SK-N-SH (cell line): ENCODE data around the gene TBC1D19. TPM values are rescaled to one million over a fixed set of nuclear protein-coding genes. Genes with fewer than 3 reads are reported as not detected.

ENCODE experiments used
- CTCF ChIA-PET: fragments of 300-600, 350-600 bp; formaldehyde crosslinking; extraction: SDS; loops from one replicate; lab custom pipeline; 2021; lab: Yijun Ruan, JAX
- POLR2A ChIA-PET: fragments of 350-600 bp; sonication (Branson Sonifier 250); formaldehyde crosslinking; extraction: SDS; loops from one replicate; lab custom pipeline; 2020; ENCODE audit warnings: antibody characterized with exemption, inconsistent platforms; lab: Yijun Ruan, JAX
- DNase-seq: peaks from one replicate; pipeline ENCODE4 v3.0.0; 2012
- H2AFZ ChIP-seq: fragments of 200-600 bp; sonication (generic); 2 replicates; pipeline ENCODE4 v1.8.1; 2016; ENCODE audit warnings: antibody characterized with exemption, mild to moderate bottlenecking, low read depth
- H3F3A ChIP-seq: fragments of 200-600 bp; sonication (generic); replicated peaks from 2 replicates; pipeline ENCODE3; 2016; ENCODE audit warnings: antibody characterized with exemption, mild to moderate bottlenecking; ENCODE audit not compliant: insufficient read depth
- H3K27ac ChIP-seq, 2 experiments: fragments of 200-500 bp in 1 of 2; fragments of 200-600 bp in 1 of 2; sonication (Bioruptor generic) in 1 of 2; sonication (generic), shearing (Covaris generic) in 1 of 2; 2 replicates each; pipeline versions ENCODE4 v1.5.1 to v1.6.1; 2014 to 2016; ENCODE audit warnings: low read depth in 2 of 2, inconsistent platforms in 1 of 2, low read length in 1 of 2, mild to moderate bottlenecking in 1 of 2, mixed read lengths in 1 of 2
- H3K27me3 ChIP-seq: fragments of 200-600 bp; sonication (generic), shearing (Covaris generic); 2 replicates; pipeline ENCODE4 v1.6.1; 2016; ENCODE audit warnings: mixed run types; ENCODE audit not compliant: insufficient read depth
- H3K36me3 ChIP-seq, 2 experiments: fragments of 200-500 bp in 1 of 2; fragments of 200-600 bp in 1 of 2; sonication (Bioruptor generic) in 1 of 2; sonication (generic) in 1 of 2; replicated peaks in 1 of 2; 2 replicates each; pipeline versions ENCODE3 to v1.5.1; 2014 to 2016; ENCODE audit warnings: low read length in 1 of 2, mild to moderate bottlenecking in 1 of 2; ENCODE audit not compliant: insufficient read depth in 2 of 2, control insufficient read depth in 1 of 2
- H3K4me1 ChIP-seq, 2 experiments: fragments of 200-500 bp in 1 of 2; fragments of 200-600 bp in 1 of 2; sonication (Bioruptor generic) in 1 of 2; sonication (generic), shearing (Covaris generic) in 1 of 2; 2 replicates each; pipeline versions ENCODE4 v1.5.1 to v1.6.1; 2014 to 2016; ENCODE audit warnings: low read depth in 1 of 2, low read length in 1 of 2, mixed run types in 1 of 2; ENCODE audit not compliant: insufficient read depth in 2 of 2, control insufficient read depth in 1 of 2
- H3K4me2 ChIP-seq: fragments of 200-600 bp; sonication (generic), shearing (Covaris generic); 2 replicates; pipeline ENCODE4 v1.6.1; 2017; ENCODE audit warnings: mixed run types
- H3K4me3 ChIP-seq, 2 experiments: fragments of 200-500 bp in 1 of 2; fragments of 200-600 bp in 1 of 2; sonication (Bioruptor generic) in 1 of 2; sonication (generic), shearing (Covaris generic) in 1 of 2; 2 replicates each; pipeline versions ENCODE4 v1.5.1 to v1.8.1; 2014 to 2016; ENCODE audit warnings: low read depth in 2 of 2, inconsistent platforms in 1 of 2, low read length in 1 of 2, mild to moderate bottlenecking in 1 of 2, mixed read lengths in 1 of 2, moderate library complexity in 1 of 2
- H3K79me2 ChIP-seq: fragments of 200-600 bp; sonication (generic); 2 replicates; pipeline ENCODE4 v1.8.1; 2017; ENCODE audit warnings: mild to moderate bottlenecking; ENCODE audit not compliant: insufficient read depth
- H3K9ac ChIP-seq: fragments of 200-600 bp; sonication (generic); 2 replicates; pipeline ENCODE4 v1.6.1; 2017; ENCODE audit warnings: mixed run types
- H3K9me2 ChIP-seq: fragments of 200-600 bp; sonication (generic); 2 replicates; pipeline ENCODE4 v1.6.1; 2017; ENCODE audit warnings: mixed run types
- H3K9me3 ChIP-seq: fragments of 200-600 bp; sonication (generic); 2 replicates; pipeline ENCODE4 v1.6.1; 2017; ENCODE audit warnings: mixed run types, mild to moderate bottlenecking, moderate library complexity
- H4K20me1 ChIP-seq: fragments of 200-600 bp; sonication (generic); 2 replicates; pipeline ENCODE4 v1.6.1; 2017; ENCODE audit warnings: mild to moderate bottlenecking, mixed run types; ENCODE audit not compliant: insufficient read depth
- ELF1 ChIP-seq: IDR thresholded peaks from 2 replicates; pipeline ENCODE4 v1.4.0; 2012
- FOXJ3 ChIP-seq: sonication (generic); formaldehyde crosslinking; IDR thresholded peaks from 2 replicates; pipeline ENCODE4 v1.5.1; 2020; ENCODE audit warnings: mild to moderate bottlenecking, missing genetic modification reagents
- FOXM1 ChIP-seq: IDR thresholded peaks from 2 replicates; pipeline ENCODE4 v1.4.0; 2012; ENCODE audit warnings: low read depth, mild to moderate bottlenecking
- GATA2 ChIP-seq: sonication (generic); formaldehyde crosslinking; IDR thresholded peaks from 2 replicates; pipeline ENCODE4 v1.5.0; 2020; ENCODE audit warnings: mild to moderate bottlenecking, missing genetic modification reagents
- NRF1 ChIP-seq: IDR thresholded peaks from 2 replicates; pipeline ENCODE4 v1.6.1; 2012; ENCODE audit warnings: low read depth, mild to moderate bottlenecking, low read length
- RAD21 ChIP-seq: IDR thresholded peaks from 2 replicates; pipeline ENCODE4 v1.6.1; 2012; ENCODE audit warnings: mild to moderate bottlenecking, low read length
- TEAD4 ChIP-seq: IDR thresholded peaks from 2 replicates; pipeline ENCODE4 v1.4.0; 2012; ENCODE audit warnings: mild to moderate bottlenecking, borderline replicate concordance; ENCODE audit not compliant: insufficient read depth
- USF2 ChIP-seq: fragments of 150-350 bp; IDR thresholded peaks from 2 replicates; pipeline ENCODE4 v1.6.1; 2017; ENCODE audit warnings: antibody characterized with exemption, low read length, low read depth, borderline replicate concordance
- WGBS: methylation state at CpG from one replicate; pipeline ENCODE4 v1.1.6; 2017; ENCODE audit warnings: low lambda C conversion rate; 5-methylcytosine and 5-hydroxymethylcytosine counted together
- polyA plus RNA-seq, 3 experiments: library from polyadenylated mRNA; depleted of rRNA; stranded (reverse); fragments of >200 nt; gene quantifications; 2 replicates each; pipeline ENCODE4 v1.2.3, GENCODE V29; 2012
- TF ChIP-seq, protein P1 (sequence below): fragments of 150-350 bp; IDR thresholded peaks from 2 replicates; pipeline ENCODE4 v1.6.1; 2016; ENCODE audit warnings: mild to moderate bottlenecking, low read depth, low read length
- TF ChIP-seq, protein P2 (sequence below): IDR thresholded peaks from 2 replicates; pipeline ENCODE4 v1.4.0; 2012; ENCODE audit warnings: low read depth, borderline replicate concordance
- TF ChIP-seq, protein P3 (sequence below): IDR thresholded peaks from 2 replicates; pipeline ENCODE4; 2012

TBC1D19 gene
- polyA plus RNA-seq, 1 of the 3 experiments (the other 2 are of a cell fraction): 4.2 TPM

- TF ChIP-seq, protein P1, sequence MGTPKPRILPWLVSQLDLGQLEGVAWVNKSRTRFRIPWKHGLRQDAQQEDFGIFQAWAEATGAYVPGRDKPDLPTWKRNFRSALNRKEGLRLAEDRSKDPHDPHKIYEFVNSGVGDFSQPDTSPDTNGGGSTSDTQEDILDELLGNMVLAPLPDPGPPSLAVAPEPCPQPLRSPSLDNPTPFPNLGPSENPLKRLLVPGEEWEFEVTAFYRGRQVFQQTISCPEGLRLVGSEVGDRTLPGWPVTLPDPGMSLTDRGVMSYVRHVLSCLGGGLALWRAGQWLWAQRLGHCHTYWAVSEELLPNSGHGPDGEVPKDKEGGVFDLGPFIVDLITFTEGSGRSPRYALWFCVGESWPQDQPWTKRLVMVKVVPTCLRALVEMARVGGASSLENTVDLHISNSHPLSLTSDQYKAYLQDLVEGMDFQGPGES: no peak
- TF ChIP-seq NRF1: no peak
- TF ChIP-seq, protein P2, sequence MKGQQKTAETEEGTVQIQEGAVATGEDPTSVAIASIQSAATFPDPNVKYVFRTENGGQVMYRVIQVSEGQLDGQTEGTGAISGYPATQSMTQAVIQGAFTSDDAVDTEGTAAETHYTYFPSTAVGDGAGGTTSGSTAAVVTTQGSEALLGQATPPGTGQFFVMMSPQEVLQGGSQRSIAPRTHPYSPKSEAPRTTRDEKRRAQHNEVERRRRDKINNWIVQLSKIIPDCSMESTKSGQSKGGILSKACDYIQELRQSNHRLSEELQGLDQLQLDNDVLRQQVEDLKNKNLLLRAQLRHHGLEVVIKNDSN: no peak
- TF ChIP-seq TEAD4: no peak
- TF ChIP-seq RAD21: no peak
- TF ChIP-seq ELF1: no peak
- no peak for TF ChIP-seq FOXM1
These were observed 200.5 kb downstream of the TBC1D19 start (continued) for GRCh38 chr4:26784207-26784865.

DNA sequence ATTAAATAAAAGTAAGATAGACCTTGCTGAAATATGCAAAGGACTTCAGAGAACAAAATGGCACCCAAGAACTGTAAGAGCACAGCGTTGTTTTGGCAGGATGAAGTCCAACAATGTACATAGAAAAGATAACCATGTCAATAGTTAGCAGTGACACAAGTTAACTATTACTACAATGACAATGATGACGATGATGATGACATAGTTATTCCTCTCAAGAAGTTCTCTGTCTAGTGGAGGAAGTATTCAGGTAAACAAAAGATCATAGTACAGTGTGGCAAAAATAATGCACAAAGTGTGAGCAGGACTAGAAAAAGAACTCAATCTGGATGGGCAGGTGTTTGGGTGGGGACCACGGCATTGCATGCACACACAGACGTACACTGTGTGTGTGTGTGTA, 201.4 kb downstream of the TBC1D19 start:
- DNase-seq: no peak
- no peak overlapping the region for H2AFZ ChIP-seq
- no peaks in the 10 kb centered on the region; the same call in 1 of the 2 replicates for H4K20me1 ChIP-seq
- H3K27ac ChIP-seq: no peak overlapping the region
- H3K4me2 ChIP-seq: no peak overlapping the region
- no peak overlapping the region for H3K9ac ChIP-seq
- no peaks in the 10 kb centered on the region for H3K27me3 ChIP-seq
- CTCF ChIA-PET: no interaction called here
- POLR2A ChIA-PET: no interaction called here
- H3K9me2 ChIP-seq: no peaks in the 10 kb centered on the region
- no peaks in the 10 kb centered on the region for H3K79me2 ChIP-seq
- peaks cover 24% of the 10 kb centered on the region for H3F3A ChIP-seq
- H3K4me3 ChIP-seq: no peak overlapping the region
- 92% methylated on average over 4 of the region's 4 CpGs for WGBS
- H3K9me3 ChIP-seq: no peaks in the 10 kb centered on the region
- no peaks in the 10 kb centered on the region for H3K36me3 ChIP-seq
- TF ChIP-seq, protein P2: no peak
- TF ChIP-seq GATA2 (CRISPR knock-in tag) (no peak), TEAD4 (no peak), FOXJ3 (CRISPR knock-in tag) (no peak), USF2 (no peak), RAD21 (no peak), ELF1 (no peak)
- TF ChIP-seq, protein P3, sequence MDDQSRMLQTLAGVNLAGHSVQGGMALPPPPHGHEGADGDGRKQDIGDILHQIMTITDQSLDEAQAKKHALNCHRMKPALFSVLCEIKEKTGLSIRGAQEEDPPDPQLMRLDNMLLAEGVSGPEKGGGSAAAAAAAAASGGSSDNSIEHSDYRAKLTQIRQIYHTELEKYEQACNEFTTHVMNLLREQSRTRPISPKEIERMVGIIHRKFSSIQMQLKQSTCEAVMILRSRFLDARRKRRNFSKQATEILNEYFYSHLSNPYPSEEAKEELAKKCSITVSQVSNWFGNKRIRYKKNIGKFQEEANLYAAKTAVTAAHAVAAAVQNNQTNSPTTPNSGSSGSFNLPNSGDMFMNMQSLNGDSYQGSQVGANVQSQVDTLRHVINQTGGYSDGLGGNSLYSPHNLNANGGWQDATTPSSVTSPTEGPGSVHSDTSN: no peak
- H3K4me1 ChIP-seq: peaks cover 7 to 39% of the 10 kb centered on the region in 2 experiments
